NCI-H524 treated with DMSO at 0.1 percent for 48 hours (cell line): Measurements from ENCODE around the gene SEC24D.

Experiments
- DNase-seq: peaks from one replicate; lab custom pipeline; 2025; lab: John Stamatoyannopoulos, UW

Gene SEC24D

DNA sequence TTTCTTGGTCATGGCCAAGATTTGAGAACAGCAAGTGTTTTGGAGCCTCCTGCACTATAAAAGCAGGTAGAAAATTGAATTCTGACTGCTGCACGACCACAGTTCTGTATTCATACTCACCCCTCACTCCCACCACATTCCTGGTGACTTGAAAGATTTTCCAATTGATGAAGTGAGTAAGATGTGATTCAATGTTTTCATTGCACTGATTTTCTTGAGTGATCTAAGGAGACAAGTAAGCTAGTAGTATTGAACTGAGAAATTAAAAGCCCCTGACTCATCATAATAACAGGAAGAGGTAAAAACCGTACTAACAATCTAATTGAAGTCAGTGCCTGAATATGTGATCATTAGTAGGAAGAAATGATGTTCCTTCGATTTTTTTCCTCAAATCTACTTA lies 6.1 kb upstream of the SEC24D start:
- no peak for DNase-seq

- DNase-seq = no peak
These were observed 3.4 kb upstream of the SEC24D start for GRCh38 chr4:118839221-118839927.

DNA sequence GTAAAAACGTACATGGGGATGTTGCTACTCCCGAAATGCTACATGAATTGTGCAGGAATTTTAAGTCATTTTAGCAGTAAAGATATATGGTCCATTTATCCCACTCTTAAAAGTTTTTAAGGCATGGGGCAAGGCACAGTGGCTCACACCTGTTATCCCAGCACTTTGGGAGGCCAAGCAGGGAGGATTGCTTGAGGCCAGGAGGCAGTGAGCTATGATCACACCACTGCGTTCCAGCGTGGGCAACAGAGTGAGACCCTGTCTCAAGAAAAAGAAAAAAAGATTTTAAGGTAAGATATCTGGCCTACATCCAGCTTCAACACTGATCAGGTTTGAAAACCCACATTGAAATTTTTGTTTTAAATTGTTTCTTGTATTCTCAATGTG lies 1.2 kb upstream of the SEC24D start:
- no peak for DNase-seq

DNA sequence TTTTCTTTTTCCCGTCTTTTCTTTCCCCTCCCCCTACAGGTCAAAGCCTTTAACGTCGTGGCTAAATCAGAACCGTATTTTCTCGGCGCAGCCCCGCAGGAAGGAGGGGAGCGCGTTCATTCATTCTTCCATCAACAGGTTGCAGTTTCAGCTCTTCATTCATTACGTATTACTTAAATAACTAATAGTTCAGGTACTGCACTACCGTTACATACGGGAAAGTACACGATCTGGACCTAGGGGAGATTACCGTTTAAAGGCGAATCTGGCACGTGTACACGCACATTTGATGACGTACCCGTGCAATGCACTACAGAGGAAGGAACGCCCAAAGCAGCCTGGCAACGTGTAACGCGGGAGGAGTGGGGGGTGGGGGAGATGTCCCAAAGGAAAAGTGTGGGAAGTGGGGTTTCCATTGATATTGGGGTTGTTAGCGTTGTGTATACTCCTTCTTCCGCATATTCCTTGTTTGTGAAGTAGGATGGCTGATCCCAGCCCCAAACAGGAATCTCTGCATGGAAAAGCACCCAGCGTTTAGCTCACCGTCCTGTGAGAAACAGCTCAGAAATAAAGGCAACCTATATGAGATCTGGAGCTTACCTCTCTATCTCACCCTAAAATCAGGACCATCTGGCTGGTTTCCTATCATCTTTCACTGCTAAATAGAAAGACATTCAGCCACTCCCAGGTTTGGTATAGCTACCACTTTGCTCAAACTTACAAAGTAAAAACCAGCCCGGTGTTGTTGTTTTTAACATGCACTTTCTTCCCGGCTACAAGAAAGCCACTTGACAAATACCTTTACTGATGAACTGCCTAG lies 585 bp upstream of the SEC24D start:
- DNase-seq = no peak

- no peak for DNase-seq
These were observed 861 bp downstream of the SEC24D start for GRCh38 chr4:118834960-118835569.

GRCh38 chr4:118834070-118834469 lies 1.9 kb downstream of the SEC24D start:
- no peak for DNase-seq

DNA sequence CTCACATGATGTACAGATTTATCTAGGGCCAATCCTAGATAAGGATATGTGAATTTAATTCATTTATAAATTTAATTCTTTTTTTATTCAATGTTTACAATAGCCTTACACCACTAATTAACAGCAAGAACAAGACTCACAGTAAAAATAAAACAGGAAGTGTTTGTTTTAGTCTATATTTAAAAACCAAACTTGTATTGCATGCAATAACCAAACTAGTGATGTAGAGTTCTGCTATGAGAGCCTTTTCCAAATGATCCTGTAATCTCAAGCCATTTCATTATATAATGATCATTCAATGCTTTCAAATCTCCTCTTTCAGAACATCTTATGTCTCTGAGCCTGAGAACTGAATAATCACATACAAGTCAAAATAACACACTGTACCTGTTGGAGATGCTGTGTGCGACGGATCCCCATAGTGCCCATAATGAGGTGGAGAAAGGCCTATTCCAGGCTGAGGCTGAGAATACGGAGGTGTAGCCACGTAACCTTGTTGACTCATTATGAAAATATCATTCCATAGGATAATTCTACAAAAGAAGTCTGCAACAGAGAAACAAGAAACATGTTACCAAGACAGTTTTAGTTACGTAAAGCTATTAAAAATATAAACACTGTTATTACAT lies 2.6 kb downstream of the SEC24D start:
- DNase-seq = no peak

GRCh38 chr4:118829107-118829506 lies 6.8 kb downstream of the SEC24D start:
- no peak for DNase-seq

GRCh38 chr4:118826723-118827444 lies 9.0 kb downstream of the SEC24D start:
- DNase-seq = no peak

DNA sequence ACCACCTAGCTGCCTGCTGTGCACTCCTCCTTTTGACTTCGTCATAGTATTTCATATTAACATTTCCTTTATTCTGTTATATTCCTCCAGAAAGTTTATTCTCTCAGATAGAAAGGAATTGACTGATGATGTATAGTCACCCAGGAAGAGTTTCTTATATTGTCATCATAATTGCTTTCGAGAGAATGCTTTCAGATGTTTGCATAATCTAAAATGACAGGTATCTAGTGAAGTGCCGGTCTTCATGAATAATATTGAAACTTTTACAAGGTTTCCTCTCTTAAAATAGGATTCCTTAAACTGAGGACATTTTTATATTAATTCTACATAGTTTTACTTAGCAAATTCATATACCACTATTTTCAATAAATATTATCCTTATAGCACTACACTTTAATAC lies 10.1 kb downstream of the SEC24D start:
- DNase-seq = no peak

GRCh38 chr4:118824141-118824540 lies 11.8 kb downstream of the SEC24D start:
- DNase-seq = no peak

DNA sequence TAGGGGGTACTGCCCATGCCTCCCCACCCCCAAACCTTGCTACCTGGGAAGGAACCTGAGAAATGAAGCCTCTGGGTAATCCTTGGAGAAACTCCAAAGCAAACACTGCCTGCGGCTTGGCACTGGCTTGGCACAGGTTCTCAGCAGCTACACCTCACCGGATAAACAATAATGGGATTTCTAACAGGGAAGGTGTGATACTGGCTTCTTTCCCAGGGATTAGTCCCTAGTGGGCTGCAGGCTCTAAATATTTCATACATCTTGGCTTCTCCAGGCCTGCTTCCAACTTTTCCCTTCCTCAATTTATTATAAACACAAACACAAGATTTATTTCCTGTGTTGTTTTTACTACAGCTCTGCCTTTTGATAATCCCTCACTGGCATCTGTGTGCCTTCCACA lies 12.5 kb downstream of the SEC24D start:
- no peak for DNase-seq

DNA sequence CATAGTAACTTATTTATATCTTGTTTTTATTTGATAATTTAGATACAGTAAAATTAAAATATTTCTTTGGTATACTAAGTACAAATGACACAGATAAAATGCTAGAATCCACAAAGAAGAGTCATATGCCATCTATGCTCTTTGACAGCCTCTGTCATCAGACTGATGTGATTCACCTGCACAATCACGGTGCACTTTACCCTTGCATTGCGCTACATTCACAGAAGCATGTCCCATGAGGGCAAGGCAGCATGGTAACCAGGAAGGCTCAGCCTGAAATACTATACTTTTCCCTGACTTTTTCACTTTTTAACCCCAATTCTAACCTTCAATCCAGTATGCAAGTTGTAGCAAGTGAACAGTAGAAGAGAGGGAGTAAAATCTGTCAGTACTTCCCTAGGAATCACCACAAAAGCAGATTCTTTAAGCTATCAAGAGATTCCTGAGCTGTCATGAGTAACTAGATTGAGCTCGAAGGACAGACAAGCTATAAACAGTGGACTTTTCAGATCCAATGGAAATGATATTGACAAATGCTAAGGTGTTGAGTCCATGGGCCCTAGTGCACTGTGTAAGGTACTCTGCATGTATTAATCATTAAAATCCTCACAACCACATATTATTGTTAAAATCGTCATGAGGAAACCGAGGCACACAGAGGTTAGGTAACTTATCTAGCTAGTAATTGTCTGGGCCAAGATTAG lies 14.2 kb downstream of the SEC24D start:
- no peak for DNase-seq

DNA sequence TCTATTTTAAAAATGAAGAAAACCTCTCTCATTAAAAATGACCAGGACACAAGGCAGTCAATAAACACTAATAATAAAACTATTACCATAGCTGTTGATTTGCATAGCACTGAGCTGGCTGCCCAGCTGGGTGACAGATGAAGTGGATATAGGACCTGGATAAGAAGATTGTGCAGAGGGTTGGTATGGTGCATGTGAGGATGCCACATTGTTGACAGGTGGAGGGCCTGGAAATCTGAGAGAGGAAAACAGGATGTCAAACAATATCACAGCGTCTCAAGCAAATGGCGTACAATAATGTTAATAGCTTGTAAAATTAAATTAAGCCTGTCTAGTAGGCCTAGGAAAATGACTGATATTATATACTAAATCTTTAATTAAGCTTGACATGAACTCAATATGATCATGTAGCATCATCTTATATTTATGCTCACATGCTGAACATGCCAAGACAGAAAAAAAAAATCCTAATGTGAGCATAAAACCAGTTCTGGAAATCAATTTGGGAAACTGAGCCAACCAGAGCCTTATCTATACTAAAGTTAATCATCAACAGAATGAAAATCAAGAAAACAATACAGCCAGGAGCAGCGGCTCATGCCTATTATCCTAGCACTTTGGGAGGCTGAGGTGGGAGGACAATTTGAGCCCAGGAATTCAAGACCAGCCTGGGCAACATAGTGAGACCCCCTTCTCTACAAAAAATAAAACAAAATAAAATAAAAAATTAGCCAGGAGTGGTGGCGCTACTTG lies 18.6 kb downstream of the SEC24D start:
- peak; percentile 80 for DNase-seq

GRCh38 chr4:118816538-118817177 lies 19.3 kb downstream of the SEC24D start:
- DNase-seq = no peak

GRCh38 chr4:118814891-118815290 lies 21.0 kb downstream of the SEC24D start:
- DNase-seq = peak; percentile 45

GRCh38 chr4:118814058-118814457 lies 21.9 kb downstream of the SEC24D start:
- peak; percentile 50 for DNase-seq

GRCh38 chr4:118813561-118813960 lies 22.4 kb downstream of the SEC24D start:
- no peak for DNase-seq

DNA sequence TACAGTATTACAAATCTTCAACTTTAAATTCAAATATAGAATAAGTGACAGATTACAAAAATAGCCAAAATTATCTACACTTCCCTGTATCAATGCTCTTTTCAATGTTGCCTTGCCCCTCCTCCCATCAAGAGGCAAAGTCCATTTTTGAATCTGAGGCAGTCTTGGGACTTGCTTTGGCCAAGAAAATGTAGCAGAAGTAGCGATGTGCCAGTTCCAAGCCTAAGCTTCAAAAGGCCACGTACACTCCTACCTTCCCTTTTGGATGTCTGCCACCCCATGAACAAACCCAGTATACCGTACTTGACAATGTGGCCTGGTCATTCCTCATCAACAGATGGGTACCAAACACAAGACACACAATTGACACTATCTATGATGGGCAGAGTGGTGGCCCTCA lies 24.1 kb downstream of the SEC24D start:
- no peak for DNase-seq
